AG04449 (cell line): ENCODE data around the gene RSRC2.
"Not testable (repeated sequence)": the region's sequence is repeated elsewhere in the genome, so short reads cannot be mapped to it uniquely, and the experiment has no call there.

Source experiments
- CTCF ChIA-PET: fragments of 350-600 bp; formaldehyde crosslinking; extraction: SDS; loops from one replicate; lab custom pipeline; 2021; ENCODE audit warnings: antibody characterized with exemption; lab: Yijun Ruan, JAX
- POLR2A ChIA-PET: fragments of 400-600, 350-600 bp; formaldehyde crosslinking; extraction: SDS; loops from one replicate; lab custom pipeline; 2020; ENCODE audit warnings: antibody characterized with exemption, inconsistent platforms; lab: Yijun Ruan, JAX
- DNase-seq: peaks from one replicate; pipeline ENCODE4 v3.0.0-alpha.2; 2010; ENCODE audit warnings: low read depth, low spot score
- H3K4me3 ChIP-seq: 2 replicates; pipeline ENCODE4 v1.5.1; 2011; ENCODE audit warnings: low read depth, mild to moderate bottlenecking, control low read depth, low read length
- TF ChIP-seq, protein P1 (sequence below): IDR thresholded peaks from one replicate; pipeline ENCODE4 v1.5.1; 2011; ENCODE audit warnings: mild to moderate bottlenecking, moderate library complexity, low read length, control low read depth, inconsistent platforms; ENCODE audit not compliant: insufficient read depth; ENCODE audit errors: missing control alignments

RSRC2 gene

DNA sequence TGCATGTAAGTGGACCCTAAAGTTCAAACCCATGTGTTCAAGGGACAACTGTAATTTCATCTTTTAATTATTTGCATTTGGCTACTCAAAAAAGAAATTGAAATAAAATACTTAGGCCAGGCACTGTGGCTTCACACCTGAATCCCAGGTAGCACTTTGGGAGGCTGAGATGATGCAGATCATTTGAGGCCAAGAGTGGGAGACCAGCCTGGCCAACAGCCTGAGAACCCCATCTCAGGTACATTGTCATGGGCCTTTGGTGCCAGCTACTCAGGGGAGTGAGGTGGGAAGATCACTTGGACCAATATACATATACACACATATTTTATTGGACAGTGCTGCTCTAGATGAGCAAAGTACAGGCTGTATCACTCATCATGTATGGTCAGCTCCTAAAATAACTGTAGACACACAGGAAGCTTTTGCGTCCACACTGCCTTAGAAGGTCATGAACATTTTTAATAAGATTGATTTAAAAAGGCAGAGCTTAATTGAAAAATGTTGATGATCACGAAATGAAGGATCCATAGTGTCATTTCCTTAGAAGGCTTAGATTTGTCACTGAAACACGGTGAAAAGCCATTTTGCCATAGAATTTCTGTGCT lies 23.5 kb downstream of the RSRC2 start:
- DNase-seq: no peak
- CTCF ChIA-PET: interaction anchor here (0.9 to 1.3 kb wide), 3 partner anchors 12 to 32 kb away, joined by 3 to 6 read pairs (median 4); no protein-coding TSS in a partner anchor
- POLR2A ChIA-PET: no interaction called here
- TF ChIP-seq, protein P1, sequence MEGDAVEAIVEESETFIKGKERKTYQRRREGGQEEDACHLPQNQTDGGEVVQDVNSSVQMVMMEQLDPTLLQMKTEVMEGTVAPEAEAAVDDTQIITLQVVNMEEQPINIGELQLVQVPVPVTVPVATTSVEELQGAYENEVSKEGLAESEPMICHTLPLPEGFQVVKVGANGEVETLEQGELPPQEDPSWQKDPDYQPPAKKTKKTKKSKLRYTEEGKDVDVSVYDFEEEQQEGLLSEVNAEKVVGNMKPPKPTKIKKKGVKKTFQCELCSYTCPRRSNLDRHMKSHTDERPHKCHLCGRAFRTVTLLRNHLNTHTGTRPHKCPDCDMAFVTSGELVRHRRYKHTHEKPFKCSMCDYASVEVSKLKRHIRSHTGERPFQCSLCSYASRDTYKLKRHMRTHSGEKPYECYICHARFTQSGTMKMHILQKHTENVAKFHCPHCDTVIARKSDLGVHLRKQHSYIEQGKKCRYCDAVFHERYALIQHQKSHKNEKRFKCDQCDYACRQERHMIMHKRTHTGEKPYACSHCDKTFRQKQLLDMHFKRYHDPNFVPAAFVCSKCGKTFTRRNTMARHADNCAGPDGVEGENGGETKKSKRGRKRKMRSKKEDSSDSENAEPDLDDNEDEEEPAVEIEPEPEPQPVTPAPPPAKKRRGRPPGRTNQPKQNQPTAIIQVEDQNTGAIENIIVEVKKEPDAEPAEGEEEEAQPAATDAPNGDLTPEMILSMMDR: no peak
- no peak overlapping the region for H3K4me3 ChIP-seq

DNA sequence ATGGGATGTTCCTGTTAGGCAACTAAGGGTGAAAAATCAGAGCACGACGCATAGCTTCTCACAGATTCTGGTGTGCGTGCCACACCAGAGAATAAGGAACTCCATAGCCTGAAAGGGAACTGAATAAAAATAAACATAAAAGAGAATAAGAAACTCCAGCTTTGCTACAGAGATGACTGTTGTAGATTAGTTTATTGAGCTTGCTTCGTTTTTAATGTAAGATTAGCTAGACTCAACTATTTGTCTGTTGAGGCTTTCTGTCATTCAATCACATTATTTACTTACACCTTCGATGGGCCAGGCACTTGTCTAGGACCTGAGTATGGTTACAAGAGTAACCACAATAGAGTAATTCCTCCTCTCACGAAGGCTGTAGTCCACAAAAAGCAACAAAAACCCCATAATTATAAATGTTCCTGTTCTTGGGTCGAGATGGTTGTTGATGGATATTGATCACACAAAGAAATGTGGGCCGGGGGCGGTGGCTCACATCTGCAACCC lies 25.2 kb downstream of the RSRC2 start:
- no peak for DNase-seq
- POLR2A ChIA-PET: interaction anchor here (0.7 to 2.8 kb wide), 8 partner anchors 9 to 167 kb away, joined by 3 to 16 read pairs (median 4); partner anchors contain the start of genes KNTC1 and RSRC2
- TF ChIP-seq, protein P1: no peak
- no peak overlapping the region; the same call in 1 of the 2 replicates for H3K4me3 ChIP-seq
- CTCF ChIA-PET: interaction anchor here (0.8 to 6.7 kb wide), 7 partner anchors 9 to 166 kb away, joined by 3 to 51 read pairs (median 4); partner anchors contain the start of genes KNTC1 and RSRC2

DNA sequence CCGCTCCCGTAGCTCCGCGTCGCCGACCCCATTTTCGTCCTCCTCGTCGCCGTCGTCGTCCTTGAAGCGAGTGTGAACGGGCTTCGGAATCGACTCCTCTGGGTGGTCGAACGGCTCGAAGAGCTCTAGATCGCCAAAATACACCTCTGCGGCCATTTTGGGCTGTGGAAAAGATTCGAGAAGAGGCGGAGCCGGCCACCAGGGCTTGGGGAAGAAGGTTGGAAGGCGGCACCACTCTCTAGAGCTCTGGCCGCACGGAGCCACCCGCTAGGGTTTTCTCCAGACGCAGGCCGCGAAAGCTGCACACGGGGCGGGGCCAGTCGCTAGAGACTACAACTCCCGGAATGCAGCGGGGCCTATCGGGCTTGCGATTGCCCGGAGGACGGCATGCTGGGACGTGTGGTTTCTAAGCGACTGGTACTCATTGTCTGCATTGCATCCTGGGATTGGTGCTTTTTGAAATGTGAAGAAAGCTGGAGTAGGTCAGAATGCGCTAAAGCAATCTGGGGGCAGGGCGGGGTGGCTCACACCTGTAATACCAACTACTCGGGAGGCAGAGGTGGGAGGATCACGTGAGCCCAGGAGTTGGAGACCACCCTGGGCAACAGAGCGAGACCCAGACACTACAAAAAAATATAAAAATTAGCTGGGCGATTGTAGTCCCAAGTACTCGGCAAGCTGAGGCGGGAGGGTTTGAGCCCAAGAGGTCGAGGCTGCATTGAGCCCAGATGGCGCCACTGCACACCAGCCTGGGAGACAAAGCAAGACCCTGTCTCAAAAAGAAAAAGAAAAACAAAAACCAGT lies 25.8 kb downstream of the RSRC2 start, which contains the start of gene ZCCHC8:
Gene ZCCHC8, minus strand, starts transcription at position 248 of the 804 bp plus-strand sequence. Its CDS starts 92 bp downstream, at position 156.
- peak; percentile 91 for DNase-seq
- CTCF ChIA-PET: interaction anchor here (0.8 to 6.7 kb wide), 9 partner anchors 10 to 165 kb away, joined by 3 to 51 read pairs (median 4); partner anchors contain the start of genes KNTC1 and RSRC2
- POLR2A ChIA-PET: interaction anchor here (0.7 to 2.8 kb wide), 11 partner anchors 10 to 166 kb away, joined by 3 to 16 read pairs (median 3); partner anchors contain the start of genes KNTC1 and RSRC2
- H3K4me3 ChIP-seq: peak within 1 kb of the TSS; percentile 89
- TF ChIP-seq, protein P1: no peak

DNA sequence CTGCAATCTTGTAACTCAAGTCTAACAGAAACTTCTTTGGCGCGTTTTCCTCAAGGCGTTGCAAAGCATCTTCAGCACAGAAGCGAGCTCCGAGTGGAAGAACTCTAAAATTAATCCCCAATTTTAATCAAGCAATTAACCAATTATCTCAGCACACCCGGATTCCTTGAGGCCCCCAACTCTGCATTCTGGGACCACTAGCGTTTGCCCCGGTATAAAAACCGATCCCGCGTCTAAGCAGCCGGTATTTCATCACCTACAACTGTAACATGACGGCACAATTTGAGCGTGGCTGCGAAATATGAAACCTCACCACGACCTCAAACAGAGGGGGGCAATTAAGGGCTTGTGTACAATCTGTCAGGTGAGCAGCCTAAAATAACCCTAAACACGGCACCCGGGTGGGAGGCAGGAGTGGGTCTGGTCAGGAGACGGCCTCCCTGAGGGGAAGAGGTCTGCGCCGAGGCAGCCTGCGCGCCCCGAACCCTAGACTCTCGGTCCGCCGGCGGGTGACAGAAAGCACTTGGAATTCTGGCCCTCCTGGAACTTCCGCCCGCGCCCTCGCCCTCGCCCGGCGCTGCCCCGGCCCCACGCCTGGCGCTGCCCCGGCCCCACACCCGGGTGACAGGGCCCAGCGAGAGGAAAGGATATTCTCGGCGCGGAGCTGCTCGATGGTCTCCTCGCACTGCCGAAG lies 26.6 kb downstream of the RSRC2 start:
- POLR2A ChIA-PET: interaction anchor here (0.7 to 2.8 kb wide), 9 partner anchors 11 to 101 kb away, joined by 3 to 16 read pairs (median 3); partner anchors contain the start of genes KNTC1 and RSRC2
- no peak for DNase-seq
- CTCF ChIA-PET: interaction anchor here (0.9 to 6.7 kb wide), 8 partner anchors 11 to 162 kb away, joined by 3 to 51 read pairs (median 8); partner anchors contain the start of genes KNTC1 and RSRC2
- H3K4me3 ChIP-seq: peak overlapping the region; percentile 89
- TF ChIP-seq, protein P1: no peak

DNA sequence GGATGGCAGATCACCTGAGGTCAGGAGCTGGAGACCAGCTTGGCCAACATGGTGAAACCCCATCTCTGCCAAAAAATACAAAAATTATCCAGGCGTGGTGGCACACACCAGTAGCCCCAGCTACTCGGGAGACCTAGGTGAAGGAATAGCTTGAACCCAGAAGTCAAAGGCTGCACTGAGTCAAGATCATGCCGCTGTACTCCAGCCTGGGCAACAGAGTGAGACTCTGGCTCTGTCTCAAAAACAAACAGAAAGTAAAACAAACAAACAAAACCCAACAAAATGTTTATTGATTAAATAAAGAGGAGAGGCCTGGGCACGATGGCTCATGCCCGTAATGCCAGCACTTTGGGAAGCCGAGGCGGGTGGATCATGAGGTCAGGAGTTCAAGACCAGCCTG lies 31.5 kb downstream of the RSRC2 start:
- TF ChIP-seq, protein P1: no peak
- no peak for DNase-seq
- H3K4me3 ChIP-seq: no peak overlapping the region
- CTCF ChIA-PET: interaction anchor here (1.3 to 6.7 kb wide), 3 partner anchors 24 to 139 kb away, joined by 3 to 51 read pairs (median 6); no protein-coding TSS in a partner anchor
- POLR2A ChIA-PET: interaction anchor here (0.5 to 0.8 kb wide), 3 partner anchors 9 to 1214 kb away, joined by 3 to 6 read pairs (median 3); no protein-coding TSS in a partner anchor

DNA sequence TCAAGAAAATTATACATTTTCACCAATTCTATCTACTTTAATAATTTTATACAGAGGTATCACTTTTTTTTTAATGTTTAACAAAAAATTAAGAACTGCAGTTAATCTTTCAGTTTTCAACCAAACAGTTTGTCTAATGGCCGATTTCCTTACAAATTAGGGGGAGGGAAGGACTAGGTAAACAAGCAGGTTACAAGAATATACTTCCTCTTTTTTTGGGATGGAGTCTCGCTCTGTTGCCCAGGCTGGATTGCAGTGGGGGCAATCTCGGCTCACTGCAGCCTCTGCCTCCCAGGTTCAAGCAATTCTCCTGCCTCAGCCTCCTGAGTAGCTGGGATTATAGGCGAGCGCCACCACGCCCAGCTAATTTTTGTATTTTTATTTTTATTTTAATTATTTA lies 33.5 kb downstream of the RSRC2 start:
- DNase-seq, CTCF ChIA-PET, H3K4me3 ChIP-seq: not testable (repeated sequence)
- POLR2A ChIA-PET: interaction anchor here (0.7 kb wide), 1 partner anchor 80 kb away, joined by 3 read pairs; no protein-coding TSS in a partner anchor
